Esophagus squamous epithelium (tissue), 5 donors: ENCODE data around the gene RGS9. TPM values are rescaled to one million over a fixed set of nuclear protein-coding genes. Genes with fewer than 3 reads are reported as not detected.
"Not testable (repeated sequence)": the region's sequence is repeated elsewhere in the genome, so short reads cannot be mapped to it uniquely, and the experiment has no call there.

Source experiments
- DNase-seq: peaks from one replicate; lab custom pipeline; 2025; lab: John Stamatoyannopoulos, UW
- H3K27ac ChIP-seq, 4 donors: fragments of 200-600 bp; sonication (generic); one replicate each; pipeline ENCODE4 v1.5.1; 2016 to 2019; ENCODE audit warnings: mild to moderate bottlenecking in 1 of 4
- H3K27me3 ChIP-seq, 4 donors: fragments of 200-600 bp; sonication (generic); 1 replicate in 3 of 4; 2 replicates in 1 of 4; pipeline versions ENCODE4 v1.5.1 to v1.6.0; 2017 to 2021; ENCODE audit warnings: antibody characterized with exemption in 1 of 4
- H3K36me3 ChIP-seq, 3 donors: fragments of 200-600 bp; sonication (generic); one replicate each; pipeline ENCODE4 v1.5.1; 2016 to 2019
- H3K4me1 ChIP-seq, 3 donors: fragments of 200-600 bp; sonication (generic); one replicate each; pipeline ENCODE4 v1.5.1; 2017 to 2019
- H3K4me3 ChIP-seq, 4 donors: fragments of 200-600 bp; sonication (generic); 1 replicate in 3 of 4; 2 replicates in 1 of 4; pipeline ENCODE4 v1.5.1; 2016 to 2019; ENCODE audit warnings: mild to moderate bottlenecking in 2 of 4, moderate library complexity in 1 of 4
- H3K9me3 ChIP-seq, 3 donors: fragments of 200-600 bp; sonication (generic); one replicate each; pipeline ENCODE4 v1.5.1; 2016 to 2019
- CTCF ChIP-seq, 6 experiments: fragments of 450-650 bp in 4 of 6; fragments of 200-600 bp in 2 of 6; sonication (generic) in 2 of 6; IDR thresholded peaks; one replicate each; pipeline ENCODE4 v1.5.1; 2016 to 2019; ENCODE audit warnings: antibody characterized with exemption in 6 of 6, mild to moderate bottlenecking in 4 of 6, moderate library complexity in 4 of 6
- POLR2A ChIP-seq, 4 donors: fragments of 450-650 bp; IDR thresholded peaks; one replicate each; pipeline ENCODE4 v1.6.1; 2017; ENCODE audit warnings: antibody characterized with exemption in 4 of 4, mild to moderate bottlenecking in 4 of 4, moderate library complexity in 3 of 4
- WGBS, 2 donors: methylation state at CpG; one replicate each; pipeline ENCODE4 v1.1.5; 2018; 5-methylcytosine and 5-hydroxymethylcytosine counted together
- intact Hi-C: fragments of 100-400 bp; cut with DNase I; formaldehyde crosslinking; loops from one replicate; pipeline ENCODE4 v1.15.0; 2022
- total RNA-seq, 4 donors: library from RNA; depleted of rRNA; stranded (reverse); fragments of >200 nt; gene quantifications; one replicate each; pipeline ENCODE4 v1.1.0, GENCODE V29; 2016
- donor health status: DM: yes; HTN: yes; CAD: no.

The RGS9 gene
- total RNA-seq, 4 donors from 2014 or later: 0.45 to 8.1 (median 2.9) TPM

GRCh38 chr17:65205655-65206054 is 68.5 kb downstream of the RGS9 start:
- Histone ChIP-seq H3K4me1 (no peaks in the 10 kb centered on the region), H3K36me3 (no peaks in the 10 kb centered on the region), H3K27ac (no peak overlapping the region), H3K9me3 (no peaks in the 10 kb centered on the region), H3K4me3 (no peak overlapping the region), H3K27me3 (no peaks in the 10 kb centered on the region)
- TF ChIP-seq CTCF (IDR thresholded peaks at IDR 0.05): no peak
- no peak for TF ChIP-seq POLR2A (IDR thresholded peaks at IDR 0.05)
- no peak for DNase-seq
- intact Hi-C loops: no loop called here

- H3K4me1 ChIP-seq, H3K4me3 ChIP-seq, intact Hi-C loops, H3K27ac ChIP-seq, DNase-seq, H3K9me3 ChIP-seq, H3K36me3 ChIP-seq, H3K27me3 ChIP-seq: not testable (repeated sequence)
- 50 to 100% methylated on average over 1 of the region's 1 CpG for WGBS, 2 donors
Observed at GRCh38 chr17:65207448-65207847, 70.3 kb downstream of the RGS9 start.

- TF ChIP-seq CTCF (IDR thresholded peaks at IDR 0.05): no peak
- no peak for TF ChIP-seq POLR2A (IDR thresholded peaks at IDR 0.05)
- intact Hi-C loops: no loop called here
- Histone ChIP-seq H3K27ac (no peak overlapping the region), H3K36me3 (no peaks in the 10 kb centered on the region), H3K27me3 (peaks cover 0 to 5% (median 0%) of the 10 kb centered on the region in 4 donors), H3K4me3 (no peak overlapping the region), H3K9me3 (no peaks in the 10 kb centered on the region), H3K4me1 (no peaks in the 10 kb centered on the region)
- 78 to 80% methylated on average over 1 of the region's 1 CpG for WGBS, 2 donors
- DNase-seq: no peak
Observed at GRCh38 chr17:65208717-65209116, 71.5 kb downstream of the RGS9 start.

GRCh38 chr17:65218261-65218660 is 81.1 kb downstream of the RGS9 start:
- H3K27ac ChIP-seq: no peak overlapping the region
- no peaks in the 10 kb centered on the region for H3K9me3 ChIP-seq
- H3K4me3 ChIP-seq: no peak overlapping the region
- intact Hi-C loops: no loop called here
- 73 to 80% methylated on average over 4 of the region's 4 CpGs for WGBS, 2 donors
- H3K27me3 ChIP-seq: peaks cover 0 to 25% (median 0%) of the 10 kb centered on the region in 4 donors
- no peaks in the 10 kb centered on the region for H3K4me1 ChIP-seq
- DNase-seq: no peak
- no peak for TF ChIP-seq CTCF (IDR thresholded peaks at IDR 0.05)
- no peak for TF ChIP-seq POLR2A (IDR thresholded peaks at IDR 0.05)
- H3K36me3 ChIP-seq: no peaks in the 10 kb centered on the region

GRCh38 chr17:65219124-65219523 is 82.0 kb downstream of the RGS9 start:
- Histone ChIP-seq H3K27me3 (peaks cover 0 to 25% (median 0%) of the 10 kb centered on the region in 4 donors), H3K4me1 (no peaks in the 10 kb centered on the region), H3K9me3 (no peaks in the 10 kb centered on the region), H3K36me3 (no peaks in the 10 kb centered on the region), H3K27ac (no peak overlapping the region), H3K4me3 (no peak overlapping the region)
- intact Hi-C loops: no loop called here
- DNase-seq: no peak
- no peak for TF ChIP-seq CTCF (IDR thresholded peaks at IDR 0.05)
- no peak for TF ChIP-seq POLR2A (IDR thresholded peaks at IDR 0.05)
- 59 to 64% methylated on average over 3 of the region's 3 CpGs for WGBS, 2 donors

- H3K4me1 ChIP-seq: no peaks in the 10 kb centered on the region
- whole genome bisulfite sequencing, 2 donors: 89 to 95% methylated on average over 3 of the region's 3 CpGs
- no peaks in the 10 kb centered on the region for H3K9me3 ChIP-seq
- H3K27ac ChIP-seq: no peak overlapping the region
- DNase-seq: no peak
- H3K36me3 ChIP-seq: no peaks in the 10 kb centered on the region
- no peak for TF ChIP-seq CTCF (IDR thresholded peaks at IDR 0.05)
- TF ChIP-seq POLR2A (IDR thresholded peaks at IDR 0.05): no peak
- H3K4me3 ChIP-seq: no peak overlapping the region
- intact Hi-C loops: no loop called here
- peaks cover 0 to 22% (median 0%) of the 10 kb centered on the region in 4 donors for H3K27me3 ChIP-seq
Observed at GRCh38 chr17:65219707-65220106, 82.5 kb downstream of the RGS9 start.
